NCI-H82 treated with DMSO at 0.1 percent for 48 hours (cell line): Measurements from ENCODE around the gene CDH23.

ENCODE experiments used
- DNase-seq: peaks from one replicate; lab custom pipeline; 2025; ENCODE audit not compliant: unreplicated experiment; lab: John Stamatoyannopoulos, UW

CDH23 gene

DNA sequence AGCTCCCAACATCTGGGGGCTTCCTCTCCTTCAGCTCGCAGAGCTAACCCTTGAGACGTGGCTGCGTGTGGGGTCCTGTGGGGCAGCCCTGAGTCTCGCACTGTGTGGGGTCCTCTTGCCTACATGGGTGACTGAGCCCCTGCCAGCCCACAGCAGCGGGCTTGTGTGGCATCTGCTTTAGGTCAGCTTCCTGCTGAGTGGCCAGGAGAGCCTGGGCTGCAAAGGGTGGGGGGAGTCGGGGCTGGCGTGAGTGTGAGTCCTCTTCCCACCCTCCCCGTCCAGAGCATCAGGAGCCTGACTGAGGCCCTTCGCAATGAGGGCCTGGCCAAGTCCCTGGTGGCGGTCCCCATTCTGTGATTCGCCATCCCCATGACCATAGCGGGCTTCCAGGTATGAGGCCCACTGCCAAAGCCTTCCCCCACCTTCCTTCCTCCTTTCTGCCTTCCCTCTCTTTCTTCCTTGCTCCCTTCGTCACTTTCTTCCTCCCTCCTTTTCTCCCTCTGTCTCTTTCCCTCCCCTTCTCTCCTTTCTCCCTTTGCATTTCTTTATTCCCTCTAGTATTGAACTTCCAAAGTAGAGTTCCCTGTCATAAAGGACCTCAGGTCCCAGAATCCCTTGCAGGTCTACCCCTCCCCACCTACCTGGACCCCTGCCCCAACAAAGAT lies 85.2 kb downstream of the CDH23 start:
- DNase-seq = no peak

DNA sequence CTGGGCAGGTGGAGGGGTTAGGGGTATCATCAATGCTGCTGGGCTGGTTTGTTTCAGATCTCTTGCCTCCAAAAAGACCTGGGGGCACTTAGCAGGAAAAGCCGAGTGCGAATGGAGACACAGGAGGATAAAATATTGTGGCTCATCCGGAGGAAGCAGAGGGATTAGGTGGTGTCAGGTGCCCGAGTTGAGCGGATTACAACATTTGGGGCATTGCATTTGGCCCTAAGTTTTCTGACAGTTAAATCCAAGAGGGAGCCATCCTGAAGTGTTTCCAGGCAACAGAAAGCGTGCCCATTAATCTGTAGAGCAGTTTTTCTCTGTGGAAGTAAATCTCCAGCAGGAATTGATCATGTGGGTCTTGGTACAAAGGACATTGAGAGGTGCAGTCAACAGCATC lies 85.9 kb downstream of the CDH23 start:
- DNase-seq = peak; percentile 40

DNA sequence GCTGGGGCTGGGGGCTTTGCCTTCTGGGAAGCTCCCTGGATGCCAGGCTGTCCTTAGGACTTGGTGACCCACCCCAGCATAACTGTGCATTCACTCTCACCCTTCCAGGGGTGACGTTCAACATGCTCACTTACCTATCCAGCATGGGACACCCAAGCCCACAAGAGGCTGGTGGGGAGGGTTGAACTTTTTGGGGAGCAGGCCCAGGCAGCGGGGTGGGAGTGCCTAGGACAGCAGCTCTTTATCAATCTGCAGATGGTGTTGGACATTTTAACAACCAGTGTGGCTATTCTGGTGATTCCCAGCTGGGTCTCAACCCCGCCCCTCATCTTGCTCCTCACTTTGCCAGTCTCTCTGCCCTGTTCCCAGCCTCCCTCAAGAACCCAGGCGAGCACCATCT lies 86.4 kb downstream of the CDH23 start:
- no peak for DNase-seq

DNA sequence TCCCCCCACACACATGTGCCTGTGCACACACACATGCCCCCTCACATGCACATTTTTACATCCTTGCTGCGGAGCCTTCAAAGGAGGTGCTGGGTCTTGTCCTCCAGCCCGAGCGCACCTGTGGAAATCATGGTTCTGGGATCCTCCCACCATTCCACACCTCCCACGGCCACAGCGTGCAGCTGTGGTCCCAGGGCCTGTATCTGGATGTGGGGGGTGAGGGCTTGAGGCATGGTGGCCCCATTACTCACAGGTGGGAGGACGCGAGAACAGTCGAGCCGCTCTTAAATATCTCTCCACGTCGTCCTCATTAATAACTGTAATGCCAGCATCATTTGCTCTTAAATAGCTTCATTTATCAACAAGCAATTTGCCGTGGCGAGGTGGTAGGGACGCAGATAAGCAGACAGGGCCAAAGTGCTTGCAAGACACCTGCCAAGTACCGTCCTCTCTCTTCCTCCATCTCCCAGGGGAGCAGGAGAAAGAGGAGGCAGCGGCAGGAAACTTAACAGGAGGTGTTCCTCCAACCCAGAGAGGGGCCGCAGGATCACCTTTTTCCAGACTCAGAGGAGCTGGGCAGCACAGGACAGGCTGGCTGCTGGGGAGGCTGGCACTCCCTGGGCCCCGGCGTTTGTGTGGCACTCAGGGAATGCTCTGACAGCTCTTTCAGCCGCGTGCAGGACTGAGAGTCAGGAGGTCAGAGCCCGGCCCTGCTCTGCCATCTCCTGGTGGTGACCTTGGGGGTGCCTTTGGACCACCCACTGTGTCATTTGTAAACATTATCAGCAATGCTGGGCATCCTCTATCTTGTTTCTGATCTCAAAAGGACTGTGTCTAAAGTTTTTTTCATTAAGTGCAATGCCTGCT lies 87.4 kb downstream of the CDH23 start:
- DNase-seq = no peak

DNA sequence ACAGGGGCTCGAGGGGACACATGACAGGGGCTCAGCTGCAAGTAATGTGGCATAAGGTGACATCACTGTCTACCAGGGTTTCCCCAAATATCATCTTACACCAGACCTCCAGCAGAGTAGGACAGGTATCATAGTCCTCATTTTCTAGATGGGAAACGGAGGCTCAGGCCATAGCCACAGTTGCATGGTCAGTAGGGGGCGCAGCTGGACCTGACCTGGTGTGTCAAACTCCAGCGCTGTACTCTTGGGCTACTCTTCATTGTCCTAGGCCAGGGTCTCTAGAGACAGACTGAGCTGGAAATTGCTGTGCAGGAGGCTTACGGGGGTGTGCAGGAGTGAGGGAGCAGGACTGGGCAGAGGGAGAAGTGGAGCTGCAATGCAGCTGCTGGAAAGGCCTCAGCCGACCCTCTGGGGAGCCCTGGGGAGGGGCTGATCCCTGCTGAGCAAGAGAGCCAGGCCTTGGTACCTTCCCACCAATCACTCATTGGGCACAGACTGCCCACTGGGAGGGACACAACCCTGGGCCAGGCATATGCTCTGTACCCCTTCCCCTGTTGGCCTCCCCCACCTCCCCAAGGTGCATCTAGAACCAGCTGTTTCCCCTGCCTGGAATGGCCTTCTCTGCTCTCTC lies 89.9 kb downstream of the CDH23 start:
- DNase-seq = peak; percentile 67

DNA sequence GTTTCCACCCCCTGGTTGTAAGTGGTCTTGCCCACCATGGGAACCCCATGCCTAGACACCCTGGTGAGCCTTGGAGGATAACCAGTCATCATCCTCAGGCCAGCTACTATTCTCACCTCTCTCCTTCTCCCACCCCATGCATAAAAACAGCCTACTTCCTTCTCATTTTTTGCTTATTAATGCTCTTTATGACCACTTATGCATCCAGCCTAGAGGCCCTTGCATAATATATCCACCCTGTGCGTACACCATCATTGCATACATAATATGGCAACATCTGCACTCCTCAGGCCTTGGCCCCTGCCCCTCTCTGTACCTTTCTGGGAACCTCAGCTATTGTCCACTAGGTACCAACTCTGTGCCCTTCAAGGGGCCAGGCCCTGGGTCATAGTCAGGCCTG lies 91.0 kb downstream of the CDH23 start:
- DNase-seq = no peak

DNA sequence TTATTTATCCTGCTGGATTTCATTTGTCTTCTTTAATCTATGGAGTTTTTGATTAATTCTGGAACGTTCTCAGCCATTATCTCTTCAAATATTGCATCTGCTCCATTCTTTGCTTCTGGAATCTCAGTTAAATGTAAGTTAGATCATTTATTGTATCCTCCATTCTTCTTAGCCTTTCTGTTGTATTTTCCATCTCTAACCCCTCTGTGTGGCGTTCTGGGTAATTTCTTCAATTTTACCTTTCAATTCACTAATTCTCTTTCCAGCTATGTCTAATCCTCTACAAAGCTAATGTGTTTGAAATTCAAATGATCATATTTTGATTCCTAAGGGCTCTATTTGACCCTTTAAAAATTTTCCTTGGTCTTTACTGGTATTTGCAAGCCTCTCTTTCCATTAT lies 92.4 kb downstream of the CDH23 start:
- no peak for DNase-seq

DNA sequence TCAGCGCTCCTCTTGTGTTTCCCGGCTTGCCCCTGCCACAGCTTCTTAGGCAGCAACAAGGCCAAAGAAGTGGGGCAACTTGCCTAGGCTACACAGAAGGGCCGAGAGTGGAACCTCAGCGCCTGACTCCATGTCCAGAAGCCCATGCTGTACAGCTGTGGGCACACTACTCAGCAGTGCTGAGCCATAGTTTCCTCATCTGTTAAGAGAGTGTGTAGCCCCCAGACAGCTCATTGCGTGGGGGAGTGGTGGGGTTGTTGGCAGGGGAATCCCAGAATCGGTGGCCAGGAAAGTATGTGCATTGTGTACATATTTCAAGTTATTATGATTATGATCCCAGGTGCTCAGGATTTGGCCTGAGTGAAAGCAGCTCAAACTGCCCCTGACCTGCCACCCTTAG lies 96.2 kb downstream of the CDH23 start:
- DNase-seq = no peak

DNA sequence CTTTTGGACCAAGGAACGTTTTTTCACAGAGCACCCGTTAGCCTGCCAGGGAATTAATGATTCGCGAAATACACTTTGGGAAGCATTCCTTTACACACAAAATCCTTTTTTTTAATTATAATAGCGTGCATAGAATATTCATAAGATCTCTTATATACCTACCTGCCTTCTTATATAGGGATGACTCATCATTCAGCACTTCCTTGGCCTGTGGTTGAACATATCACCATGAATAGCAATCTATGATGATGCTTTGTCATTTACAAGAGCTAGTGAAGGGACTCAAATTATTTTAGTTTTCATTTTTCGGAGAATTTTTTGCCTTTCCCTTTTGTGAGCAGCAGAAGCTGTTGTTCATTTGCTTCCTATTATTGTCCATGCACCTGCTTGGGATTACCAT lies 97.0 kb downstream of the CDH23 start:
- no peak for DNase-seq

DNA sequence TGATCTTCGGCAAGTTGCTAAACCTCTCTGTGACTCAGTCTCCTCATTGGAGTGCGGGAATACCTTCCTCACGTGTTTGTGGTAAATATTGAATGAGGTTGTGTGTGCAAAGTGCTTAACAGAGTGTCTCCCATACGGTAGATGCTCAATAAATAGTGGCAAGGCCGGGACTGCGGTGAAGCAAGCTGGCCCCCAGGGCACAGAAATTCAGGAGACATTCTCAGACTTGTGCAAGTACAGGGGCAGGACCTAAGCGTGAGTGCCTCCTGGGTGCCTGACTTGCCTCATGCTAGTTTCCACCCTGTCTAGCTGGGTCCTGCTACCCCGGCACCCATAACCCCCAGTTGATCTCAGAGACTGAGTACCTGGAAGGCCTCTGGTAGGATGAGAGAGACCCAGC lies 97.8 kb downstream of the CDH23 start:
- DNase-seq = no peak

DNA sequence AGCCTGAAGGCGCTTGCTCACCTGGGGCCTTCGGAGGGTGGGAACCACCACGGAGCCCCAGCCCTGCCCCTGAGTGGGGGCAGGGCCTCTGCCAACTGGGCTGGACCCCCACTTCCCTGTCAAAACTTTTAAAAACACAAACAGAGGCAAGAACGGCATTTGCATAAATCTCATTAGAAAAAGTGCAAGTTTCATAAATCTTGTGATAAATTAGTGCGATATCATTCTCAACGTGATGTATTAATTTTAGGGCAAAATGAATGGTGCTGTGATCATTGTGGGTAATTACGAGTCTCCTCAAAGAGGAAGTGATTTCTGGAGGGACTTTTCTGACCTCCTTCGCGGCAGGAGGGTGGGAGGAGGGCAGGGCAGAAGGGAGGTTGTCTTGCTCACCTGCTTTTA lies 98.3 kb downstream of the CDH23 start:
- no peak for DNase-seq

DNA sequence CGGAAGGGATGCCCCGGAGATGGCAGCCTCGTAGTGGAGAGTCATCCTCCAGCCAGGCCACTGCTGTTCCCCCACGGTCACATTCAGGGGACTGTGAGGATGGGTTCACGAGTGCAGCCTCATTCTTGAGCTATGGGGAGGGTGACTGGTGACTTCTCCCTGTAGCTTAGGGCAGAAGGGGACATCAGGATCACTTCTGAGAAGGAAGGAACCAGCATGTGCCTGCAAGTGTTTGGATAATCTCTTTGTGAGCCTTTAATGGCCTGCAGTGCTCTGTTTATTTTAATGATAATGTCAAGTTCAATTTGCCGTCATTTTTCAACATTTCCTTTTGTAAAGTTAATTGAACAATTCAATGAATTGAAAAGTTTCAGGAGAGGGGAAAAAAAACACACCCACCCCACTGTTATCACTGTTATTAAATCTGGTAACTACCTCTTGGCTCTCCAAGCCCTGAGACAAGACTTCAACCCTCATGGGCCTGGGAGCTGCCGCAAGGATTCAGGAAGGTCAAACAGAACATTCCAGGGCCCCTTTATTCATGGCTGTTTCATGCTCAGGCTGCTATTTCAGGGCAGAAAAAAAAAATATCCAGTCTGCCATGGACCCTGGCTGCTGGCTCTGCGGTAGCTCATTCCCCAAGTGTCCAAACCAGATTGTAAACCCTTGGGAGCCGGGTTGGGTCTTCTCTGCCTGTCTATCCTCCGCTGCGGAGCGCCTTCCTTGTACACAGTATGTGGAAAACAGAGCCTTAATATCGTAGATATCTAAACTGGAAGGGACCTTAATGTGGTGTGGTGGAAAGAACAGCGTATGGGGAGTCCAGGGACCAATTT lies 100.4 kb downstream of the CDH23 start:
- DNase-seq = no peak

DNA sequence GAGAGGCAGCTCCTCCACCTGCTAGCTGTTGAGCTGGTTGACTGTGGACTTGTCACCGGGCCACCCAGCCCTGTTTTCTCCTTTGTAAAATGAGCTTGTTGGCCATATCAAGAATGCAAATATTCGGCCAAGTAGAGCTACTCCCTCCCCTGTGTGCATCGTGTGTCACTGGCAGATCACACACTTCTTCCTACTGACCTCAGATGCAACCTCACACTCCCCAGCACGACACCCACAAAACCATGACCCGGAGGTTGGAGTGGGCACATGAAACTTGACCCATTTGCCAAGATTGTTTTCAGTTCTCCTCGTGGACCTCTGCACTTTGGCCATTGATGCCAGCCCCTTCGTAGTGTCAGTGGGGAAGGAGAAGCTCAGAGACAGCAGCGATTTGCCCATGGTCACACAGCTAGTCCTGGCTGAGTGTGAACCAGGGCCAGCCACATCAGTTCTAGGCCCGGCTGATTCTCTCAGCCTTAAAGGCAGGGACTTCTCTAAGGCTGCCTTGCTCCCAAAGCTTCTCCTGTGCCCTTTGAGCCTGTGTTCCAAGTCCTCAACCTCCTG lies 101.1 kb downstream of the CDH23 start:
- DNase-seq = no peak

DNA sequence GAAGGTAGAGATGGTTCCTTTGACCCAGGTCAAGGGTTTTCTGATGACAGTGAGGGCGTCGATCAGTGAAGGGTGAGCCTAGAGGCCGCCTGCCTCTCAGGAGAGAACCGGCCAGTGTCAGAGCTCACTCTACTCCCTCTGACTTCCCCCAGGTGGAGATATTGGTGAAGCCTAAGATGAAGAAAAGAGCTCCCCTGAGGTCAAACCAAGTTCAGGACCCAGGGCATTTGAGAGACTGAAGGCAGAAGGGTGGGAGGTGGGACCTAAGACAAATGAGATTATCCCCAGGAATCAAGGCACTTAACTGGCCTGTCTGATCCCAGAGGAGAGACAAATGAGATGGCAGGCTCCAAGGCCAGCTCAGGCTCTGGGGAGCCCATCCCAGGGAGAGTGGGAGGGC lies 104.7 kb downstream of the CDH23 start:
- DNase-seq = peak; percentile 87

DNA sequence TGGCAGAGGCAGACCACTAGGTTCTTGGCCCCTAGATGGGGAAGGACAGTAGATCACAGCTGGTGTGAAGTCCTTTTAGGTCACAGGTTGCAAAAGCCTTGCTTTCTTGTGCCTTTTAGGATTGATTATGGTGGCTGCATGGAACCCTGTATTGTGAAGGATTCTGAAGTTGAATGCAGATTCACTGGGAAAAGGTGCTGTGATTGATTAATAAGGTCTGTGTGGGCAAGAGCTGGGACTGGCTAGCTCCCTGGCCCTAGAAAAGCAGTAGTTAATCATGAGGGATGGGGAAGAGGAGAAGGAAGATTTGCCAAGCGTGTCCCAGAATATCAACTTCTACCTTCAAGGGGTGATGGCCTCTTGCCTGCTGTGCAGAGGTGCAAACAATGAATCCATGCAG lies 105.5 kb downstream of the CDH23 start:
- no peak for DNase-seq

DNA sequence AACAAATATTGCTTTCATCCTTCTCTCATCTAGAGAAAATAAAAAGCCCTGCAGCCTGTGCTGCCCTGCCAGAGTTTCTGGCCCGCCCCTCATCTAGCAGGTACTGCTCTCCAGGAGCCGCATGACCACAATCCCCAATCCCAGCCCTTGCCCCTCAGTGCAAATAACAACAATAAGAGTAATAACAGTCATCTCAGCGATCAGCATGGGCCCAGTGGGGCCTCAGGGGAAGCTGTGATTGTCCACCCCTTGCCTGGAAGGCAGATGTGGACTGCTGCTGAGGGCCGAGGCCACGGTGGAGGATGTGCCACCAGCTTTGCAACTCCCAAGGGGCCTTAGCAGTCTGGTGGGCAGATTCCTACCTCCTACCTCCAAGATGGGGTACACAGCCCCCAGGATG lies 106.1 kb downstream of the CDH23 start:
- no peak for DNase-seq

DNA sequence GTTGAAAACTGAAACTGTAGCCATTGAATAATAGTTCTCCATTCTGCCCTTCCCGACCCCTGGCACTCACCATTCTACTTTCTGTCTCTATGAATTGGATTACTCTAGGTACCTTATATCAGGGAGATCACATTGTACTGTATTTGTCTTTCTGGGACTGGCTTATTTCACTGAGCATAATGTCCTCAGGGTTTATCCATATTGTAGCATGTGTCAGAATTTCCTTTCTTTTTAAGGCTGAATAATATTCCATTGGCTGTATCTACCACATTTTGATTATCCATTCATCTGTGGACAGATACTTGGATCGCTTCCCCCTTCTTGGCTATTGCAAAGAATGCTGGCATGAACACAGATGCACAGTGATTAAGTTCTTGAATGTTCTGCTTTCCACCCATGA lies 107.4 kb downstream of the CDH23 start:
- no peak for DNase-seq

DNA sequence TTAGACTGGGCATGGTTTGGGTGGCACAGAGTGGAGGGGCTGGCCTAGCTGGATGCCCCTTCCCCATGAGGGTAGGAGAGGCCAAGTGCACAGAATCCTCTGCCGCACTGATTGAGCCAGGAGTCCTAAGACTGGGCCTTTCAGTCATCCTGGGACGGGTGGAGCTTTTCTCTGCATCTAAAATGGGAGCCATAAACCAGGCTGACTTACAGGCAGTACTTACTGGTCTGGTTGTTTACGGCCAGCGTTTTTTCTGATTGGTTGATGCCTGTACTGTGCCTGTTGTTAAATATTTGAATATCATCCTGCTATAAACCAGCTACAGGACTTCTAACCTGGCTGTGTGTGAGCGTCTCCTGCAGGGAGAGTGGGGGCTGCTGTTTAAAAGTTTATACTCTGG lies 107.8 kb downstream of the CDH23 start:
- no peak for DNase-seq

DNA sequence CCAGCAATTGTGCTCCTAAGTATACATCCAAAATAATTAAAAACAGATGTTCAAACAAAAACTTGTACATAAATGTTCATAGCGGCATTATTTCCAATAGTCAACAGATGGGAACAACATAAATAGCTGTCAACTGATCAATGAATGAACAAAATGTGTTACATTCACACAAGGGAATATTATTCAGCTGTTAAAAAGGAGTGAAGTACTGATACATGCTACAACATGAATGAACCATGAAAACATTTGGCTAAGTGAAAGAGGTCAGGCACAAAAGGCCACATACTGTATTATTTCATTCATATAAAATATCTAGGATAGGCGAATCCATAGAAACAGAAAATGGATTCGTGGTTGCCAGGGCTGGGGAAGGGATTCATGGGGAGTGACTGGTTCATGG lies 109.1 kb downstream of the CDH23 start:
- DNase-seq = no peak

DNA sequence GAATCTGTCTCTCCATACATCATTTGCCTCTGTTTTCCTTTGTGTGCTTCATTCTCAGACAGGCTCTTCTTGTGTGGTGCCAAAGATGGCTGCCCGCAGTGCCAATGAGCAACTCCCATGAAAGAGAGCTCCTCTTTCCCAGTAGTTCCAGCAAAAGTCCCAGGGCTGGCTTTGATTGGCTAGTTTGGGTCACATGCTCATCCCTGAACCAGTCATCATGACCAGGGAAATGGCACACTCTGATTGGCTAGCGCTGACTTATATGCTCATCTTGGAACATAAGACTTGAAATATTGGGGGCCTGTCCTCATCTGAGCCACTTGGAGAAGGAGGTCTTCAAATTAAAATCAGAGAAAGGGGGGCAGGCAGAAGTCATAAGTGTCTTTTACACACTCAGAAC lies 112.7 kb downstream of the CDH23 start:
- DNase-seq = no peak

DNA sequence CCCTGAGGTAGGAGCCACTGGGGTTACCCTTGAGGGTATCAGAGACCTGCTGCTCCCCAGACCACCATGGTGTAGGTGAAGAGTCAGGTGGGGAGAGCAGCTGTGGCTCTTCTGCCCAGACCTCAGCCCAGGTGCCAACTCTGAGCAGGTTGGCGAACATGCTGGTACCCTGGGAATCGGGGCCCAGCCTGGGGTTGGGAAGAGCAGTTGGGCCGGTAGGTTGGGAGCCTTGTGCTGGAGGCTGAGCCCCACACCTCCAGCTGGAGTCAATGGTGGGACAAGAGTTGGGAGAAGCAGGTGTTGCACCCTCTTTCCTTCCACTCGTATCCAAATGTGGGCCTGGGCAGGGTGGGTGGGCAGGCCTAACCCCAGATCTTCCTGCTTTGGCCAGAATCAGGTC lies 114.5 kb downstream of the CDH23 start:
- DNase-seq = no peak
